ENCODE data around the gene ZNF311. TPM values are rescaled to one million over a fixed set of nuclear protein-coding genes. Genes with fewer than 3 reads are reported as not detected.
"Not testable (repeated sequence)": the region's sequence is repeated elsewhere in the genome, so short reads cannot be mapped to it uniquely, and the experiment has no call there.

Gene ZNF311
- total RNA-seq, 2 experiments from 2014 or later, result 0.31 to 0.43 TPM

DNA sequence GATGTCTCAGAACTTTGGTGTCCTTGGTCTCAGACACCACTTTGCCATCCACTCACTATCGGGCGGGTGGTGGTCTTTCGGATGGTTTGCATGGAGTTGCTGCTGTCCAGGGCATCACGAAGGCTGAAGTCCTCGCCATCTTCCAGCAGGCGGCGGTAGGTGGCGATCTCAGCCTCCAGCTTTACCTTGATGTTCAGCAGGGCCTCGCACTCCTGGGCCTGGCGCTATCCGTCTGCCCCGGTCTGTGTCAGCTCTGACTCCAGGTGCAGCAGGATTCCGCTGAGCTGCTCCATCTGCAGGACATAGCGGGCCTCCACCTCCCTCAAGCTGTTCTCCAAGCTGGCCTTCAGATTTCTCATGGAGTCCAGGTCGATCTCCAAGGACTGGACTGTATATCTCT lies 36.0 kb downstream of the ZNF311 start:
- DNase-seq, result no peak
- Mint-ChIP-seq H3K27ac (no peak overlapping the region), H3K27me3 (peaks cover 9% of the 10 kb centered on the region), H3K9me3 (peaks cover 9% of the 10 kb centered on the region), H3K36me3 (ENCODE audit: low read depth) (no peaks in the 10 kb centered on the region), H3K4me3 (no peak overlapping the region), H3K4me1 (ENCODE audit: low read depth) (no peaks in the 10 kb centered on the region)
- POLR2A ChIA-PET, result no interaction called here
- CTCF ChIA-PET, result interaction anchor here (1.1 to 1.3 kb wide), 2 partner anchors 10 to 47 kb away, joined by 5 to 6 read pairs; no protein-coding TSS in a partner anchor
- ATAC-seq, result no peak
- intact Hi-C loops (cut with micrococcal nuclease), result no loop called here
- no peak for TF ChIP-seq CTCF (IDR thresholded peaks at IDR 0.05)

GRCh38 chr6:28968476-28968875 lies 36.6 kb downstream of the ZNF311 start:
- Mint-ChIP-seq H3K4me1 (ENCODE audit: low read depth) (no peaks in the 10 kb centered on the region), H3K4me3 (no peak overlapping the region), H3K36me3 (ENCODE audit: low read depth) (no peaks in the 10 kb centered on the region), H3K27ac (no peak overlapping the region), H3K27me3 (peaks cover 11% of the 10 kb centered on the region), H3K9me3 (peaks cover 9% of the 10 kb centered on the region)
- intact Hi-C loops (cut with micrococcal nuclease), result no loop called here
- TF ChIP-seq CTCF (IDR thresholded peaks at IDR 0.05), result no peak
- DNase-seq (no peak), ATAC-seq (no peak)
- CTCF ChIA-PET, result interaction anchor here (1.3 kb wide), 1 partner anchor 48 kb away, joined by 5 read pairs; no protein-coding TSS in a partner anchor
- POLR2A ChIA-PET, result no interaction called here

GRCh38 chr6:28965706-28966105 lies 39.4 kb downstream of the ZNF311 start:
- no peak for DNase-seq
- intact Hi-C loops (cut with micrococcal nuclease), result no loop called here
- Mint-ChIP-seq H3K9me3 (peaks cover 9% of the 10 kb centered on the region), H3K4me1 (ENCODE audit: low read depth) (no peaks in the 10 kb centered on the region), H3K27ac (no peak overlapping the region), H3K36me3 (ENCODE audit: low read depth) (no peaks in the 10 kb centered on the region), H3K4me3 (no peak overlapping the region), H3K27me3 (peaks cover 17% of the 10 kb centered on the region)
- ATAC-seq, result no peak
- ChIA-PET POLR2A (no interaction called here), CTCF (no interaction called here)
- no peak for TF ChIP-seq CTCF (IDR thresholded peaks at IDR 0.05)

DNA sequence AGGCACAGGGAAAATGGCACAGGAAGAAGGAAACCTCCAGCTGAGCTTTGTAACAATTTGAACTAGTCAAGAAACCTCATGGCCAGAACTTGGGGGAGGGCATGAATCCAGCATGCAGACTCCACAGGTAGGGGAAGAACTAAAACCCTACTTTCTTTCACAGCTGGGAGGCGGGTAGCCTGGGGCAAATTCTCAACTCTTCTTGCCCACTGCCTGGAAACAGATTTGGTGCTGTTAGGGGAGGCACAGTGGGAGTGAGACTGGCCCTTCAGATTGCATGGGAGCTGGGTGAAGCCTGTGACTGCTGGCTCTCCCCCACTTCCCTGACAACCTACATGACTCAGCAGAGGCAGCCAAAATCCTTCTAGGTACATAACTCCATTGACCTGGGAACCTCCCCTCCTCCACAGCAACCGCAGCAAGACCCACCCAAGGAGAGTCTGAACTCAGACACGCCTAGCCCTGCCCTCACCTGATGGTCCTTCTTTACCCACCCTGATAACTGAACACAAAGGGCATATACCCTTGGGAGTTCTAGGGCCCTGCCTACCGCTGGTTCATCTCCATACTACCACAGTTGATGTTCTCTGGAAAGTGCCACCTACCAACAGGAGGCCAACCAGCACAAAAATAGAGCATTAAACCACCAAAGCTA lies 44.1 kb downstream of the ZNF311 start:
- Mint-ChIP-seq H3K9me3 (no peaks in the 10 kb centered on the region), H3K36me3 (ENCODE audit: low read depth) (no peaks in the 10 kb centered on the region), H3K27me3 (peaks cover 22% of the 10 kb centered on the region), H3K4me3 (no peak overlapping the region), H3K4me1 (ENCODE audit: low read depth) (no peaks in the 10 kb centered on the region), H3K27ac (no peak overlapping the region)
- ChIA-PET CTCF (no interaction called here), POLR2A (interaction anchor here (0.8 kb wide), 1 partner anchor 389 kb away, joined by 3 read pairs; no protein-coding TSS in a partner anchor)
- TF ChIP-seq CTCF (IDR thresholded peaks at IDR 0.05), result no peak
- DNase-seq (no peak), ATAC-seq (no peak)
- intact Hi-C loops (cut with micrococcal nuclease), result no loop called here

DNA sequence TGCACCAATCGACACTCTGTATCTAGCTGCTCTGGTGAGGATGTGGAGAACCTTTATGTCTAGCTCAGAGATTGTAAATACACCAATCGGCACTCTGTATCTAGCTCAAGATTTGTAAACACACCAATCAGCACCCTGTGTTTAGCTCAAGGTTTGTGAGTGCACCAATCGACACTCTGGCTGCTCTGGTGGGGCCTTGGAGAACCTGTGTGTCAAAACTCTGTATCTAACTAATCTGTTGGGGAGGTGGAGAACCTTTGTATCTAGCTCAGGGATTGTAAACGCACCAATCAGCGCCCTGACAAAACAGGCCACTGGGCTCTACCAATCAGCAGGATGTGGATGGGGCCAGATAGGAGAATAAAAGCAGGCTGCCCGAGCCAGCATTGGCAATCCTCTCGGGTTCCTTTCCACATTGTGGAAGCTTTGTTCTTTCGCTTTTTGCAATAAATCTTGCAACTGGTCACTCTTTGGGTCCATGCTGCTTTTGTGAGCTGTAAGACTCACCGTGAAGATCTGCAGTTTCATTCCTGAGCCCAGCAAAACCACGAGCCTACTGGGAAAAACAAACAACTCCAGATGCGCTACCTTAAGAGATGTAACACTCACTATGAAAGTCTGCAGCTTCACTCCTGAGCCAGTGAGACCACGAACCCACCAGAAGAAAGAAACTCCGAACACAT lies 46.4 kb downstream of the ZNF311 start:
- POLR2A ChIA-PET, result interaction anchor here (0.6 kb wide), 1 partner anchor 18 kb away, joined by 3 read pairs; no protein-coding TSS in a partner anchor
- not testable (repeated sequence) for H3K4me3 Mint-ChIP-seq
- H3K27me3 Mint-ChIP-seq, result peaks cover 21% of the 10 kb centered on the region

GRCh38 chr6:28957795-28958314 lies 47.3 kb downstream of the ZNF311 start:
- intact Hi-C loops (cut with micrococcal nuclease); ATAC-seq; H3K4me1 Mint-ChIP-seq (ENCODE audit: low read depth); H3K9me3 Mint-ChIP-seq; H3K4me3 Mint-ChIP-seq; H3K36me3 Mint-ChIP-seq (ENCODE audit: low read depth); CTCF ChIA-PET; DNase-seq; H3K27ac Mint-ChIP-seq: not testable (repeated sequence)
- POLR2A ChIA-PET, result interaction anchor here (0.6 kb wide), 1 partner anchor 19 kb away, joined by 3 read pairs; no protein-coding TSS in a partner anchor
- H3K27me3 Mint-ChIP-seq, result peaks cover 21% of the 10 kb centered on the region

More for the DNA sequence above, 46.4 kb downstream of the ZNF311 start:
- H3K9me3 Mint-ChIP-seq; H3K4me1 Mint-ChIP-seq (ENCODE audit: low read depth); H3K27ac Mint-ChIP-seq; DNase-seq; ATAC-seq; intact Hi-C loops (cut with micrococcal nuclease); CTCF ChIA-PET; H3K36me3 Mint-ChIP-seq (ENCODE audit: low read depth): not testable (repeated sequence)
